ENCODE measurements around the gene TPI1. TPM values are rescaled to one million over a fixed set of nuclear protein-coding genes. Genes with fewer than 3 reads are reported as not detected.

Gene TPI1
- total and polyA plus RNA-seq, 2 of the 8 experiments (the other 6 are each of a cell fraction or from before 2014, with no cell fraction given), result 910 to 3,018 TPM

DNA sequence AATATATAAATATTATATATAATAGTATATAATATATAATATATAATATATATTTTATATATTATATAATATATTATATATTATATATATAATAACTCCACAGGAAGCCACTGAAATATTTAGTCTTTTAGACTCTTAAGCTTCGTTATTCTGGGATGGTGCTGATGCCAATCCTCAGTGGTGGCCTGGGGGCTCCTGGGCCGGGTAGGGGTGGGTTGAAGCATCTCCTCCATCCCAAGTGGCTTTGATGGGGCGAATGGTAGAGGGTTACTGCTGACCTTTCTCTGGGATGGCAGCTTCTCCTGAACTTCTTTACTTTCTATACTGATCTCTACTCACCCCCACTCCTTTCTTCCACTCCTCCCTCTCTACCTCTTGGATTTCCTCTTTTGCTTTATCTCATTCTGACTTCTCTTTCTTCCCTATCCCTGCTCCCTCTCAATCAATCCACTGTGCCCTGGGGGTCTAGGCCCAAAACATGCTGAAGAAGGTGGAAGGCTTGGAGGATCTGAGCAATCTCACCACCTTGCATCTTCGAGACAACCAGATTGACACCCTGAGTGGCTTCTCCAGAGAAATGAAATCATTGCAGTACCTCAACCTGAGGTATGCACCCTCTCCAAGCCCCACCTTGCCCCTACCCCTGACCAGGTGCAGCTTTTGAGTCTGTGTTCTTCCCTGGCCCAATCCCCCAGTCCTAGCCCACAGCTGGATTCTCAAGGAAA lies 42.3 kb downstream of the TPI1 start (continued):
- TF ChIP-seq CHD2 (IDR thresholded peaks at IDR 0.05; ENCODE audit: low read length), result no peak
- TF ChIP-seq EZH2 (IDR thresholded peaks at IDR 0.05; ENCODE audit: low read depth, low read length, severe bottlenecking), result no peak
- TF ChIP-seq SP1 (IDR thresholded peaks at IDR 0.05; ENCODE audit: low read depth, low read length), result no peak
- TF ChIP-seq GABPA (IDR thresholded peaks at IDR 0.05; ENCODE audit: borderline replicate concordance, insufficient read depth, low read length), result no peak
- TF ChIP-seq CEBPB (IDR thresholded peaks at IDR 0.05; ENCODE audit: low read depth, low read length), result no peak

Measured in H1 (cell line).